Thyroid gland (tissue), 4 donors: ENCODE measurements around the gene B3GNT8. TPM values are rescaled to one million over a fixed set of nuclear protein-coding genes. Genes with fewer than 3 reads are reported as not detected.

ENCODE experiments used
- DNase-seq, 2 donors: peaks; one replicate each; pipeline ENCODE4 v3.0.0-alpha.2; 2019
- H3K27ac ChIP-seq, 3 donors: fragments of 200-600 bp; sonication (generic); 1 replicate in 2 of 3; 2 replicates in 1 of 3; pipeline ENCODE4 v1.5.1; 2016 to 2019; ENCODE audit warnings: mild to moderate bottlenecking in 1 of 3, moderate library complexity in 1 of 3
- H3K27me3 ChIP-seq: fragments of 200-600 bp; sonication (generic); one replicate; pipeline ENCODE4 v1.5.1; 2019
- H3K36me3 ChIP-seq, 2 donors: fragments of 200-600 bp; sonication (generic); one replicate each; pipeline ENCODE4 v1.5.1; 2016 to 2019
- H3K4me1 ChIP-seq, 2 donors: fragments of 200-600 bp; sonication (generic); one replicate each; pipeline ENCODE4 v1.5.1; 2017 to 2019
- H3K4me3 ChIP-seq, 3 donors: fragments of 200-600 bp; sonication (generic); replicated peaks in 1 of 3; 1 replicate in 2 of 3; 2 replicates in 1 of 3; pipeline ENCODE4 v1.5.1; 2016; ENCODE audit warnings: mild to moderate bottlenecking in 1 of 3
- H3K9me3 ChIP-seq: fragments of 200-600 bp; sonication (generic); one replicate; pipeline ENCODE4 v1.5.1; 2017
- CTCF ChIP-seq, 6 experiments: fragments of 200-600 bp in 3 of 6; fragments of 450-650 bp in 3 of 6; sonication (generic) in 3 of 6; IDR thresholded peaks; one replicate each; pipeline ENCODE4 v1.5.1; 2016 to 2019; ENCODE audit warnings: antibody characterized with exemption in 6 of 6, mild to moderate bottlenecking in 2 of 6, inconsistent platforms in 1 of 6, moderate library complexity in 1 of 6
- POLR2A ChIP-seq, 2 donors: fragments of 450-650 bp; IDR thresholded peaks; one replicate each; pipeline ENCODE4 v1.6.1; 2017; ENCODE audit warnings: antibody characterized with exemption in 2 of 2, mild to moderate bottlenecking in 2 of 2, moderate library complexity in 1 of 2
- WGBS, 2 donors: methylation state at CpG; one replicate each; pipeline ENCODE4 v1.1.5; 2017; 5-methylcytosine and 5-hydroxymethylcytosine counted together
- intact Hi-C: fragments of 100-400 bp; cut with DNase I; formaldehyde crosslinking; loops from one replicate; pipeline ENCODE4 v1.15.1; 2023
- total RNA-seq, 4 donors: library from RNA; depleted of rRNA; stranded (reverse); fragments of >200 nt; gene quantifications; one replicate each; pipeline ENCODE4 v1.2.3, GENCODE V29; 2016

The B3GNT8 gene
- total RNA-seq, 4 donors from 2014 or later: 0.59 to 2.4 (median 1.4) TPM; not detected in 1

- peaks cover 42 to 51% of the 10 kb centered on the region in 2 donors for H3K36me3 ChIP-seq
Measured at GRCh38 chr19:41422456-41422855, 4.7 kb downstream of the B3GNT8 start.

GRCh38 chr19:41421973-41422372 lies 5.2 kb downstream of the B3GNT8 start:
- TF ChIP-seq CTCF (IDR thresholded peaks at IDR 0.05) (no peak), POLR2A (IDR thresholded peaks at IDR 0.05) (no peak)
- WGBS, 2 donors: 91 to 94% methylated on average over 18 to 20 of the region's 20 CpGs
- Histone ChIP-seq H3K27me3 (no peaks in the 10 kb centered on the region), H3K36me3 (peaks cover 42 to 55% of the 10 kb centered on the region in 2 donors), H3K9me3 (no peaks in the 10 kb centered on the region), H3K4me3 (no peak overlapping the region), H3K4me1 (peaks cover 2 to 7% of the 10 kb centered on the region in 2 donors), H3K27ac (no peak overlapping the region)
- DNase-seq: no peak
- intact Hi-C loops: no loop called here

More at GRCh38 chr19:41422456-41422855, 4.7 kb downstream of the B3GNT8 start:
- no peaks in the 10 kb centered on the region for H3K27me3 ChIP-seq
- no peak for TF ChIP-seq CTCF (IDR thresholded peaks at IDR 0.05)
- TF ChIP-seq POLR2A (IDR thresholded peaks at IDR 0.05): no peak
- H3K4me3 ChIP-seq: no peak overlapping the region
- intact Hi-C loops: no loop called here
- no peak for DNase-seq
- H3K9me3 ChIP-seq: no peaks in the 10 kb centered on the region
- H3K4me1 ChIP-seq: peaks cover 5 to 12% of the 10 kb centered on the region in 2 donors
- WGBS, 2 donors: 87 to 88% methylated on average over 17 to 18 of the region's 18 CpGs
- H3K27ac ChIP-seq: no peak overlapping the region

DNA sequence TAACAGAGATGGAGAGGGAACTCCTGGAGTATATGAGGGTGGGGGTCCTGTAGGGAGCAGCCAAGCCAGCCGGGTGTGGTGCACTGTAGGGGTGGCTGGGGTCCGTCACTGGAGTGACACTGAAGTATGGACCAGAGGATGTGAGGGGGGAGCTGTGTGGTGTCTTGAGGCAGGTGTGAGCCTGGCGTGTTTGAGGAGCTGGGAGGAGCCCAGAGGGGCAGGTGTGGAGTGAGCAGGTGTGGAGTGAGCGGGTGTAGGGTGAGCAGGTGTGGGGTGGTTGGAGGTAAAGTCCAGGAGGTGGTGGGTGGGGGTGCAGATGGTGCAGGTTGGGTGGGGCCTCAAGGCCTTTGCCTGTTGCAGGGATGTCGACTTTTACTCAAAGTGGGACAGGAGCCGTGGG lies 5.9 kb downstream of the B3GNT8 start:
- no peak overlapping the region for H3K4me3 ChIP-seq
- no peak for DNase-seq
- WGBS, 2 donors: 95% methylated on average over 6 of the region's 6 CpGs
- no peaks in the 10 kb centered on the region for H3K9me3 ChIP-seq
- H3K27ac ChIP-seq: no peak overlapping the region
- peaks cover 46 to 55% of the 10 kb centered on the region in 2 donors for H3K36me3 ChIP-seq
- TF ChIP-seq POLR2A (IDR thresholded peaks at IDR 0.05): no peak
- TF ChIP-seq CTCF (IDR thresholded peaks at IDR 0.05): no peak
- no peaks in the 10 kb centered on the region for H3K27me3 ChIP-seq
- peaks cover 0 to under 1% of the 10 kb centered on the region in 2 donors for H3K4me1 ChIP-seq
- intact Hi-C loops: no loop called here

DNA sequence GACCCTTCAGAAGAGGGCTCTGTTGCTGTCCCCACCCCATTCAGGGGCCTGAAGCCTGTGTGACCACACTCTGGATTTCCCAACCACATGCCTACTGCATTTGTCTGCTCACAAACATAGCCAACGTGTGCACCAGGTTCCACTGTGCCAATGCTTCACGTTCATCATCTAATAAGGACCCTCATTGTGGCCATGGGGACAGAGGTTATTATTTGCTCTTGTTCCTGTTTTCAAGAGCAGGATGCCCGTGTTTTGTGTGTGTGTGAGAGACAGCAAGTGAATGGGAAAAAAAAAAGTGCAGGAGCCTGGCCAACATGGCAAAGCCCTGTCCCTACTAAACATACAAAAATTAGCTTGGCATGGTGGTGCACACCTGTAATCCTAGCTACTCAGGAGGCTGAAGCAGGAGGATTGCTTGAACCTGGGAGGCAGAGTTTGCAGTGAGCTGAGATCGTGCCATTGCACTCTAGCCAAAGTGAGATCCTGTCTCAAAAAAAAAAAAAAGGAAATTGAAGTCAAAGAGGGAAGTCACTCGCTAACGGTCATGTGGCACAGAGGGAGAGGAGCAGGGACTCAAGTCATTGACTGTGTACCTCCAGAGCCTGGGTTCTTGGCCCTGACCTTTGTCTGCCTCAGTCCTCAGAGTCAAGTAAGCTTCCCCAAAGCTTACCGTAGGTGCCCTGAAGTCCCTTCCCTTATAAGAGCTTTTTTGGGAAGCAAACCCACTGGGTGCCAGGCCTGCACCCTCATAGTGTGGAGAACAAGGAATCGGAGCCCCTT lies 6.9 kb downstream of the B3GNT8 start:
- Histone ChIP-seq H3K36me3 (peaks cover 48 to 55% of the 10 kb centered on the region in 2 donors), H3K27me3 (no peaks in the 10 kb centered on the region), H3K4me3 (no peak overlapping the region), H3K4me1 (peaks cover 0 to under 1% of the 10 kb centered on the region in 2 donors), H3K9me3 (no peaks in the 10 kb centered on the region), H3K27ac (no peak overlapping the region)
- WGBS, 2 donors: 81 to 84% methylated on average over 8 of the region's 8 CpGs
- DNase-seq: no peak
- TF ChIP-seq POLR2A (IDR thresholded peaks at IDR 0.05): no peak
- intact Hi-C loops: no loop called here

GRCh38 chr19:41416194-41416674 lies 10.9 kb downstream of the B3GNT8 start:
- Histone ChIP-seq H3K4me1 (peaks cover 0 to 23% of the 10 kb centered on the region in 2 donors), H3K36me3 (peaks cover 34 to 36% of the 10 kb centered on the region in 2 donors), H3K9me3 (no peaks in the 10 kb centered on the region), H3K4me3 (no peak overlapping the region), H3K27ac (no peak overlapping the region), H3K27me3 (no peaks in the 10 kb centered on the region)
- TF ChIP-seq CTCF (IDR thresholded peaks at IDR 0.05): no peak
- no peak for TF ChIP-seq POLR2A (IDR thresholded peaks at IDR 0.05)
- intact Hi-C loops: no loop called here
- no peak for DNase-seq
- WGBS, 2 donors: 93 to 98% methylated on average over 12 of the region's 12 CpGs
